NOMO-1 treated with DMSO at 0.1 percent for 48 hours (cell line): ENCODE results near the gene PRDX1.
A peak's percentile ranks its signal among the peaks of the same experiment; 100 is the strongest.
"Not testable (repeated sequence)": the region's sequence is repeated elsewhere in the genome, so short reads cannot be mapped to it uniquely, and the experiment has no call there.

ENCODE experiments used
- DNase-seq: peaks from one replicate; lab custom pipeline; 2025; ENCODE audit not compliant: unreplicated experiment; lab: John Stamatoyannopoulos, UW

PRDX1 gene

DNA sequence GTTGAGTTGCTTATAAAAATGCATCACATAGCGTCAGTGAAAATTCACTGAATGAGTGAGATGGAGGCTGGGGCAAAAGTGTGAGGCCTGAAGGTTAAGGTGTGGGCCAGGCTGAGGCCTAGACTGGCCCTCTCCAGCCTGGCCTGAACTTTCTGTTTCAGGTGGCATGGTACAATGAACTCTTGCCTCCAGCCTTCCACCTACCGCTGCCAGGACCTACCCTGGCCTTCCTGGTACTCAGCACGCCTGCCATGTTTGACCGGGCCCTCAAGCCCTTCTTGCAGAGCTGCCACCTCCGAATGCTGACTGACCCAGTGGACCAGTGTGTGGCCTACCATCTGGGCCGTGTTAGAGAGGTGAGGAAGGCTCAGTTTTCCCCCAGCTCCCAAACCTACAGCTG, 14.5 kb downstream of the PRDX1 start:
- DNase-seq, result no peak

DNA sequence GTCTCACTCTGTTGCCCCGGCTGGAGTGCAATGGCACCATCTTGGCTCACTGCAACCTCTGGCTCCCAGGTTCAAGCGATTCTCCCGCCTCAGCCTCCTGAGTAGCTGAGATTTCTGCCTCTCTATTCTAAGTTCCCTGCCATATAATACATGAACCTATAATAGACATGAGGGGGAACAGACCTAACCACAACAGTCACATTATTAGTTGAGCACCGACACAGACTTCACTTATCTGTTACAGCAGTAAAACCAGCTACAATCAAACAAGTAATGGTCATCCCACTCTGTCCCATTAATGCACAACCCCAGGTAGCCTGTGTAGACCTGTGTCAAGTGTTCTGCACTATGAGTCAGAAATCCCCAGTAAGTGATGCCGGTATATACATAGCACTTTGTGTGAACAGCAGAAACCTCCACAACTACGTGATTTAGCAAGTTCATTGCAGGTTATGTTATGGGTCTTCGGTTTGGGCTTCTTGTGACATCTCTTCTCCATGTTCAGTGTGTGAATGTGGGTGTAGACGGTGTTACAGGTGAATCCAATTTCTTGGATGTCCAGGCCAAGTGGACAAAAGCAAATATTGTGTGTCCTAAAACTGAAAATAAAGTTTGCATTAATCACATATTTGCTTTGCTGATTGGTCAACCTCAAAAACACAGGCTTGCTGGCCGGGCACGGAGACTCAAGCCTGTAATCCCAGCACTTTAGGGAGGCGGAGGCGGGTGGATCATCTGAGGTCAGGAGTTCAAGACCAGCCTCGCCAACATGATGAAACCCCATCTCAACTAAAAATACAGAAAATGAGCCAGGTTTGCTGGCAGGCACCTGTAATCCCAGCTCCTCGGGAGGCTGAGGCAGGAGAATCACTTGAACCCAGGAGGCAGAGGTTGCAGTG, 18.0 kb downstream of the PRDX1 start:
- DNase-seq, result no peak

DNA sequence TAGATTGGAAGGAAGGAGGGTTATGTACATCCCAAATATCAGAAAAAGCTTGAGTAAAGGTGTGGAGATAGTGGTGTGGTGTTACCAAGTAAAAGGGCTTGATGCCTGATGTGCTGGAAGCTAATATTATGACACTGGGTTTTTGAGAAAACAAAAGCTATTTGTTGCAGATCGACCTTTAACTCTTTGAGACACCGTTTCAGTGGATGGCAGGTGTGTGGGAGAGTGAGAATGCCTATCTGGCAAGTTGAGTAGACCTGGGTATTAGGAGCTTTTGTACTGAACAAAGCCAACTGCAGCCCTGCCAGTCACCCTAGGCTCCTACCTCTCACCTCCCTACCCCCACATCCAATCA, 20.2 kb downstream of the PRDX1 start:
- no peak for DNase-seq

DNA sequence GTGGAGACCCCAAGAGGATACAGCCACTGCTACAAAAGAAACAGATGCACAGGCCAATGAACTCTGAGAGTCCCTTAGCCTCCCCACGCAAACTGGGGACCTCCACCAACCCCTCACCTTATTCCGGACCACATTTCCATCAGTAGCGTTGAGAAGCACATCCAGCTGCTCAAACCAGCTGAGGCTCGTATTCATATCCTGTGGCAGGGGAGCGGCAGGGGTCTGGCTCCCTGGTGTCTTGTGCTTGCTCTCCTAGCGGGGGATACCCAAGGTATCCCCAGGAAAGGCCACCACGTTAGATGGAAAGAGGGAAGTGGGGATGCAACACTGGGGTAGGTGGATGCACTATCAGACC, 22.3 kb downstream of the PRDX1 start:
- DNase-seq, result no peak

DNA sequence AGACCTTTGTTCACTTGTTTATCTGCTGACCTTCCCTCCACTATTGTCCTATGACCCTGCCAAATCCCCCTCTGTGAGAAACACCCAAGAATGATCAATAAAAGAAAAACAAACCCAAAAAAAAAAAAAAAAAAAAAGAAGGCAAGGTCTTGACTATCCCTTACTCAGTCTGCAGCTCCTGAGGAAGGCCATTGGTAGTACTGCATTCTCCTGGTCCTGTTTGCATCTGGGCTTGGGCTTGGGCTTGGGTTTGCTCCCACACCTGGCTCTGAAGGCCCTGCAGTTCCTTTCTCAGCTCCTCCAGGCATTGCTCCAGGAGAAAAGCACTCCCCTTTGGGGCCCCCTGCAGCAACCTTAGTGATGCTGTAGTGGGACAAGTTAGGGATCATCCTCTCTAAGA, 23.4 kb downstream of the PRDX1 start:
- no peak for DNase-seq

DNA sequence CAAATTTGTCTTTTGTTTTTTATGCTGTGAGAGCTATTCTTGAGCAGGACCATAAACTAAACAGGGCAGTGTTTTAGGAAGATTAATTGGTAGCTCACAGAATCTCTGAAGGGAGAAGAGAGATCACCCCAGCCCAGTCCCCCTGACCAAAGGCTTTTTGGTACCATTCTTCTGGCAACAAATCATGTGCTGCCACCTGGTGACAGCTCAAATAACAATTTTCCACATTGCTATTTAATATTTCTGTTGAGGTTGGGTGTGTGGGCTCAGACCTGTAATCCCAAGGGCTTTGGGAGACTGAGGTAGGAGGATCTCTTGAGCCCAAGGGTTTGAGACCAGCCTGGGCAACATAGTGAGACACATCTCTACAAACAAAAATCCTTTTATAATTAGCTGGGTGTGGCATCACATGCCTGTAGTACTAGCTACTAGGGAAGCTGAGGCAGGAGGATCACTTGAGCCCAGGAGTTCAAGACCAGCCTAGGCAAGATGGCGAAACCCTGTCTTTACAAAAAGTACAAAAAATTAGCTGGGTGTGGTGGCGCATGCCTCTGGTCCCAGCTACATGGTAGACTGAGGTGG, 28.5 kb downstream of the PRDX1 start:
- DNase-seq, result peak; percentile 50

DNA sequence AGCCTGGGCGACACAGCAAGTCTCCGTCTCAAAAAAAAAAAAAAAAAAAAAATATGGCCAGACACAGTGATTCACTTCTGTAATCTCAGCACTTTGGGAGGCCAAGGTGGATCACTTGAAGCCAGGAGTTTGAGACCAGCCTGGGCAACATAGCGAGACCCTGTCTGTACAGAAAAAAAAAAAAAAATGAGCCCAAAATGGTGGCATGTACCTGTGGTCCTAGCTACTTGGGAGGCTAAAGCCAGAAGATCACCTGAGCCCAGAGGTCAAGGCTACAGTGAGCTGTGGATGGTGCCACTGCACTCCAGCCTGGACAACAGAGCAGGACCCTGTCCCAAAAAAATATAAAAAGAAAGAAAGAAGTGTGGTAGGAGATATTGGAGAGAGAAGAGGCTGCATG, 29.0 kb downstream of the PRDX1 start:
- no peak for DNase-seq

DNA sequence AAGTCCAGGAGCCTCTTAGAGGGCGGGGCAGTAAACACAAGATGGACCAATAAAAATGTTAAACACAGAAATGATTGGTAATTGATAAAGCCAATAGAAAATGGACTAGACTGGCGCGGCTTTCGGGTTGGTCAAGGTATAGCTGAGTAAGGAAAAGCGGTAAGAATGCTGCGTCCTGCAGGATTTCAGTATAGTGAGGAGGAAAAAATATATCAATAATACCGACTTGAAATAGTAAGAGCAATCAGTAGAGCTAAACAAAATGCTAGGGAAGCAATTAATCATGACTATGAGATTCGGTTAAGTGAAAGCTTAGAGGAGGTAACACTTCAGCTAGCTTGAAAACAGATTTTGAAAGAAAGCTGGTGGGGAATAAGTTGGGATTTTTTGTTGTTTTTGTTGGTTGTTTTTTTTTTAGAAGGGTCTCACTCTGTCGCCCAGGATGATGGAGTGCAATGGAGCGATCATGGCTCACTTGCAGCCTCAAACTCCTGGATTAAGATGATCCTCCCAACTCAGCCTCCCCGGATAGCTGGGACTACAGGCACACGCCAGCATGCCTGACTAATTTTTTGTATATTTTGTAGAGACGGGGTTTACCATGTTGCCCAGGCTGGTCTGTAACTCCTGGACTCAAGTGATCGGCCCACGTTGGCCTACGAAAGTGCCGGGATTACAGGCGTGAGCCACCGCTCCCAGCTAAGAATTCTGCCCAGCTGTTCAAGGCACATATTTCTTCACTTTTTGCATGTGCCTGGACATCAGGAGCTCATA, 30.0 kb downstream of the PRDX1 start:
- no peak for DNase-seq

DNA sequence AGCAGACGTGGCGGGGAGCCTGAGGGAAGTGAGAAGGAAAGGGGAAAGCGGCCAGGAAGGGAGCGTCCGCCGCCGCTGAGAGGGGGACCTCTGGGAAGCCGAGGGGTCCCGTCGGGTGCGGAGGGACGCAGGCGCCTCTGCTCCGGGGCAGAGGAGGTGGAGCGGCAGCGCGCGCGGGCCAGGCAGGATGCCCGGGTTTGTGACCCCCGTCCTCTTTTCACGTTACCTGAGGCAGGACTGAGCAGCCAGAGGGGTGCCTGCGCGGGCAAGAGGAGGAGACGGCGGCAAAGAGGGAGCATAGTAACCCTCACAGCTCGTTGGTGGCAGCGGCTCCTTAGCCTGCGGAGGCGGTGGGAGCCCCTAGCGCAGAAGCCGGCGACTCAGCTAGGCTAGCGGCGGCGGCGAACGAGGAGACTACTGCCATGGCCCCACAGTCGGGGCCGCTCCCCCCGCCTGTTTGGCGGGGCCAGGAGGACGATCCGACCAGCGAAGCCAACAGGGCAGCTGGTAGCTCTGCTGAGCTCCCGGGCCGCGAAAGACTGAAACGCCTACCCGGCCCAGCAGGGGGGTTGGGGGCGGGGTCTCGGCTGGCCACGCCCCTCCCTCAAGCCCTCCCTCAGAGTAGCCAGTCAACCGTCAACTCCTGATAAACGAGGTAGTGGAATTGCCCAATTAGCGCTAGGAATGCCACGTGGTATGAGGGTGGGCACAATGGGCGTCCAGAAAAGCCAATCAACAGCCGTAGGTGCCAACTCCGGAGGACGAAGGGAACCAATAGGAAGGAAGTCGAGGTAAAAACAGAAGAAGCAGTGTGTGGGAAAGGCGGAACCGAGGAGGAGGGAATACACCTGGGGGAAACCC, 30.8 kb downstream of the PRDX1 start, which contains the start of gene TESK2:
Gene TESK2 (minus strand): TSS at position 538 of the 861 bp plus-strand sequence. CDS start 33,378 bp downstream, outside the sequence.
- peak; percentile 100 for DNase-seq

DNA sequence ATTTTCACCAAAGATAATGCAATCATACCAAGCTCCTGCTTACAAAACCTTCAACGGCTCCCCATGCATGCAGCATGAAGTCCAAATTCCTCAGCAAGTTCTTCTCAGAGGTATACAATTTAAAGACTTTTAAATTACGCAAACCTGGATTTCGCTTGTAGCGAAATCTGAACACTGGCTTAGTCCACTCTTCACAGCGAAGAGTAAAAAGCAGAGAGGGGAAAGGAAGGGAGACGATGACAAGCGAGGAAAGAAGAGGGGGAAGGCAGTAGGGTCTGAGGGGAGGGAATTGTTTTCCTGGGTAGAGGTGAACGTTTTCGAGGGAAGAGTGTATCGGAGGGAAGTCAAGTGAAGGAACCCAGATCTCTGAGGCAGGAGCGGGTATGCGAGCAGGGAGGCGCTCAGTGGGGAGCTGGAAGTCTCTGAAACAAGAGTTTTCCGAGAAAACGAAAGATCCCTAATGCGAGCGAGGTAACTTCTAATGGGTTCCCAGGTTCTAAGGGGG, 31.5 kb downstream of the PRDX1 start:
- DNase-seq, result peak; percentile 37

DNA sequence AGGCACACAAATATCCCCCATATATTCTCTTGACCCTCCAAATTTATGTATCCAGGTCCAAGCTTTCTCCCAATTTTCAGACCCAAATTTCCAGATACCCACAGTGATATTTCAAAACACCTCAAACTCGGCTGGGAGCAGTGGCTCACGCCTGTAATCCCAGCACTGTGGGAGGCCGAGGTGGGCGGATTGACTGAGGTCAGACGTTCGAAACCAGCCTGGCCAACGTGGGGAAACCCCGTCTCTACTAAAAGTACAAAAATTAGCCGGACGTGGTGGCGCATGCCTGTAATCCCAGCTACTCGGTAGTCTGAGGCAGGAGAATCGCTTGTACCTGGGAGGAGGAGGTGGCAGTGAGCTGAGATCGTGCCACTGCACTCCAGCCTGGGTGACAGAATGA, 32.3 kb downstream of the PRDX1 start:
- DNase-seq, result not testable (repeated sequence)

DNA sequence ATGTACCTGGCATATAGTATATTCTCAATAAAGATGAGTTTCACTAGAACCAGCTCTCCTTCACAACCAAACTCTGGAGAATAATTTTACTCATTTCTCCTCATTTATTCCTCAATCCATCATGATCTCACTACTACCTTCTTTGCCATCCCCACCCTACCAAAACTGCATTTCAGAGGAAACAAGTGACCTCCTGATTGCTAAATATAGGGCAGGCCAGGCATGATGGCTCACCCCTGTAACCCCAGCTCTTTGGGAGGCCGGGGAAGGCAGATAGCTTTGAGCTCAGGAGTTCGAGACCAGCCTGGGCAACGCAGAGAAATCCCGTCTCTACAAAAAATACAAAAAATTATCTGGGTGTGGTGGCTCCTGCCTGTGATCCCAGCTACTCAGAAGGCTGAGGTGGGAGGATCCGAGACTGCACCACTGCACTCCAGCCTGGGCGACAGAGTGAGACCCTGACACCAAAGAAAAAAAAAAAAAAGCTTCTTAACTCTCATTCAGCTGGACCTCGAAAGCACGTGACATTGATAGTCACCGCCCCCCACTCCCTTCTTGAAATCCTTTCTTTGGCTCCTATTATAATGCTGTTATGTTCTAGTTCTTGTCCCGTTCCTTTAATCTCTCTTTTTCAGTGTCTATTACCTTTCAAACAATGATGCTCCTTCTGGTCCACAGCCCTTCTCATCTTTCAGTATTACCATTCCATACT, 32.9 kb downstream of the PRDX1 start:
- peak; percentile 45 for DNase-seq

DNA sequence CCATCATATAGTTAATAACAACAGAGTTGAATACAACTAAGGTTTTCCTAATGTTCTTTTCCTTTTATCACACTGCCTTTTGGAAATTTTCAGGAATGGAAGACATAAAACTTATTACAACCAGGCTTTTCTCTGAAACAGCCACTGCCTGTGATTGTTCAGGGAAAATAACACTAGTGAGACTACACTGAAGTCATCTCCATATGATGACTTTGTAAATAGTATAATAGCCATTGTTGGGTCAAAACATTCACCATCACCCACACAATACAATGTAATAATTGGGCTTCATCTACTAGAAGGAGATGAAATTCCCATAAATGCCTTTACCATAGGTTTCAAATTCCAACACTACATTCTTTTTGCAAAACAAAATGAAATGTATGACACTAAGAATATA, 35.7 kb downstream of the PRDX1 start:
- DNase-seq, result no peak

DNA sequence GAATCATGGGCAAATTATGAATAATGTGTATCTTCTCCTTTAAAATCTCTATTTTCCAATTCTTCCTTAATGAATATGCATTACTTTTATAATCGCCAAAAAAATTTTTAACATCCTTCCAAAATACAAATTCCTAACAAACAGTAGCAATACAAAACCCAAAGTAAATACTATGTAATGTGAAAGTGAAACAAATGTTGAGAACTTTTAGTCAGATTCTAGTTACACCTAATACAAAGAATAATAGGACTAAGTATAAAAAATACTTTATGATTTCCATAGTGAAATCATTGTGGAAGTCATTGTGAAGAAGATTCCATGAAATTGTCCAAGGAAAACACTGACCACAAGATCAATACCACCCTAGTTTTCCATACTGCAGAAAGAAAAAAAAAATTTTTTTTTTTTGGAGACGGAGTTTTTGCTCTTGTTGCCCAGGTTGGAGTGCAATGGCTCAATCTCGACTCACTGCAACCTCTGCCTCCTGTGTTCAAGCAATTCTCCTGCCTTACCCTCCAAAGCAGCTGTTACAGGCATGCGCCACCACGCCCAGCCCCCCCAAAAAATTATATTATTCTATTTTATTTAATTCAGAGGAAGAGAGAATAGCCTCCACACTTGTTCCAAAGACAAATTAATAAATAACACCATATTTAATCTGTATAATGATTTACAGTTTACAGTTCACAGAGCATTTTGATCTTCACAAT, 42.5 kb downstream of the PRDX1 start:
- DNase-seq, result no peak

DNA sequence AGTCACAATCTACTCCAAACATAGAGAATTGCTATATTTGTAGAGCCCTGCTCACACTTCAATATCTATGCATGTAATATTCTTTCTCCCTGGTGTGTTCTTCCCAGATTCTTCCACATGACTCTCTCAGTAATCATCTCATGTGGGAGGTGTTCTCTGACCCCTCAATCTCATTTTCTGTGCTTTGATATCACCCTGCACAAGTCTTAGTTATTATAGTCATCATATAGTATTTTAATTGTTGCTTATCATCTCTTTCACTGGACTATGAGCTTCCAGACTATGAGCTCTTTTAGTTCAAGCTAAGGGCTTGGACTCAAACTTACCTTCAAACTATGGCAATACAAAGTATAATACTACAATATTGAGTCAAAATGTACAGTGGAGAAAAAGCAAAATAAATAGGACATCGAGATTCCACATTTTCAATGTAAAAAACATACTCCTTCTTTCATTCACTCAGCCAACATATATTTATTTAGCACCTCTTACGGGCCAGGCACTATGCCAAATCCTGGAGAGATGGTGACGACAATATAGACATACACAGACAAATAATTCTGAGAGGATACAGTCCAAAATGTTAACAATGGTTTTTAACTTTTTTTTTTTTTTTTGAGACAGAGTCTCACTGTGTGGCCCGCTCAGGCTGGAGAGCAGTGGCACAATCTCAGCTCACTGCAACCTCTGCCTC, 43.4 kb downstream of the PRDX1 start:
- no peak for DNase-seq

DNA sequence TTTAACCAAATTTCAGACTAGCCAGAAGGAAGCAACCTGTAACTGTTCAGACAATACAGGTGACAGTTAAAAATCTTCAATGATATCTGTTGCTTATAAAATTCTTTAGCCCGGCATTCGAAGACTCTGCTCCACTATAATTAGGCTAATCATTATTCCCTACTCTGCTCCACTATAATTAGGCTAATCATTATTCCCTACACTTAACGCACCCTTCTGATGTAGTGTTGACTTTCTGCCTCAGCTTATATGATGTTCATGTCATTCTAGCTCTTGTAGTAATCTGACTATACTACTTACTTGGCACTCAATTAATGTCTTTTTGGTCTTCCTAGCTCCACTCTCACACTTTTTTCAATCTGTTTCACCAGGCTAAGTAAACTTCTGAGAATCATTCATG, 44.0 kb downstream of the PRDX1 start:
- no peak for DNase-seq

DNA sequence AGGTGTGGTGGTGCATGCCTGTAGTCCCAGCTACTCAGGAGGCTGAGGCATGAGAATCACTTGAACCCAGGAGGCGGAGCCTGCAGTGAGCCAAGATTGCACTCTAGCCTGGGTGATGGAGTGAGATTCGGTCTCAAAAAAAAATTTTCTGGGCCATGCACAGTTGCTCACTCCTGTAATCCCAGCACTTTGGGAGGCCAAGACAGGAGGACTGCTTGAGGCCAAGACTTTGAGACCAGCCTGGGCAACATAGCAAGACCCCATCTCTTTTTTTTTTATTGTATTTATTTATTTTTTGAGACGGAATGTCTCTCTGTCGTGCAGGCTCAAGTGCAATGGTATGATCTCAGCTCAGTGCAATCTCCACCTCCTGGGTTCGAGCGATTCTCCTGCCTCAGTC, 47.5 kb downstream of the PRDX1 start:
- DNase-seq, result not testable (repeated sequence)

DNA sequence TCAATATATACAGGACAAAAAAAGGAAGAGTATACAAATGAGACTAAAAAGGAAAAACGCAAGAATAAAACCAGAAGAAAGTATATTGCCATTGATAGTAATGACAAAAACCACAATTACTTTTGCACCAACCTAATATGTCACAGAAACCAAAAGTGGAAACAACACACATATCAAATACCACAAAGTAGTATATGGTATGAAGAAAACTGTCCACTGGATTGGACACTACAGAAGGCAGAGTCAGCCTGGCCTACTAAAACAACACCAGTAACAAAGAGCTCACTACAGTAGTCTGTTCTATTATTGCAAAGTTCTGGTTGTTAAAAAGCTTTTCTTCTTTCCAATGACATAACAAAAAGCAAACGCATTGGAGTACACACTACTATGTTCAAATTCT, 48.4 kb downstream of the PRDX1 start:
- no peak for DNase-seq

DNA sequence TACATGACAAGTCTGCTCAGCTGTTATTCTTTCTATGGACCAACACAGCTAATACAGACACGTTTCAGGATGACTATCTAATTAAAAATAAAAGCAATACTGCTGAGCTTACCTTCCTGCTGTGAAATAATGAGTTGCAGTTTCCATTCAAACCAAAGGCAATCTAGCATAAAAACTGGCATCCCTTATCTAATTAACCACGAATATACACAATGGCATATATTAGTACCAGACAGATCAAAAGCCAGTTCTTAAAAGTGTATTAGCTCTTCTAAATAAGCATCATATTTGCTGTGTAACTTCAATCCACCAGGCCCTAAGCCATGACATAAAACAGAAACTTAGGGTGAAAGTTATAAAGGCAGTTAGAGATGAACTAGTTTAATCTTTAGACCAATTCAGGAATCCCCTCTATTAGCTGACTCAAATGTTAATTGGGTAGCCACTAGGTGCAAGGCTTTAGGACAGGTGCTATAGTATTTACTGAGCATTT, 51.3 kb downstream of the PRDX1 start:
- DNase-seq, result no peak
